Kidney (tissue), 14 donors: ENCODE measurements around the gene HPSE2. TPM values are rescaled to one million over a fixed set of nuclear protein-coding genes. Genes with fewer than 3 reads are reported as not detected.
"Not testable (repeated sequence)": the region's sequence is repeated elsewhere in the genome, so short reads cannot be mapped to it uniquely, and the experiment has no call there.

Source experiments
- DNase-seq, 5 donors: peaks; one replicate each; pipeline ENCODE4 v3.0.0-alpha.2; 2013 to 2020
- FAIRE-seq: peaks from 2 replicates; lab custom pipeline; 2012; peaks lifted over from hg19 to GRCh38; lab: Jason Lieb, UNC
- H3K27ac ChIP-seq, 2 donors: one replicate each; pipeline ENCODE4 v1.7.0; 2013; ENCODE audit warnings: low read depth in 2 of 2, low read length in 2 of 2, inconsistent platforms in 1 of 2
- H3K27me3 ChIP-seq: one replicate; pipeline ENCODE4 v1.7.1; 2013; ENCODE audit warnings: low read length, inconsistent platforms; ENCODE audit not compliant: control insufficient read depth, insufficient read depth
- H3K36me3 ChIP-seq, 3 donors: one replicate each; pipeline versions ENCODE4 v1.7.0 to v1.7.1; 2013; ENCODE audit warnings: low read length in 3 of 3, control low read depth in 1 of 3, inconsistent platforms in 1 of 3; ENCODE audit not compliant: insufficient read depth in 3 of 3, control insufficient read depth in 2 of 3
- H3K4me1 ChIP-seq, 3 donors: one replicate each; pipeline versions ENCODE4 v1.7.0 to v1.7.1; 2013; ENCODE audit warnings: low read length in 3 of 3, inconsistent platforms in 1 of 3, low read depth in 1 of 3; ENCODE audit not compliant: control insufficient read depth in 2 of 3, insufficient read depth in 2 of 3
- H3K4me3 ChIP-seq, 3 donors: one replicate each; pipeline versions ENCODE4 v1.7.0 to v1.8.1; 2013; ENCODE audit warnings: low read length in 3 of 3, control low read depth in 1 of 3, inconsistent platforms in 1 of 3
- H3K9ac ChIP-seq, 3 donors: one replicate each; pipeline versions ENCODE4 v1.7.0 to v1.7.1; 2013; ENCODE audit warnings: low read length in 3 of 3, control low read depth in 1 of 3, inconsistent platforms in 1 of 3
- H3K9me3 ChIP-seq, 3 donors: one replicate each; pipeline versions ENCODE4 v1.7.0 to v1.7.1; 2013; ENCODE audit warnings: low read length in 3 of 3, control low read depth in 1 of 3, inconsistent platforms in 1 of 3; ENCODE audit not compliant: control insufficient read depth in 2 of 3, insufficient read depth in 1 of 3
- intact Hi-C: fragments of 100-400 bp; cut with DNase I; formaldehyde crosslinking; loops from one replicate; pipeline ENCODE4 v1.11.1; 2022
- polyA plus RNA-seq: library from polyadenylated mRNA; stranded (reverse); fragments of 350-450 nt; fragmentation: Illumina TruSeq; extraction: RNeasy Lipid Tissue Mini Kit (QIAGEN cat#74804); gene quantifications from one replicate; pipeline ENCODE4 v1.2.3, GENCODE V29; 2014; ENCODE audit warnings: low read depth, low replicate concordance; ENCODE audit not compliant: insufficient read depth
- total RNA-seq: library from RNA; stranded (reverse); fragmentation: NEBNext Ultra II Directional; extraction: Animal tissue kit (Norgen Biotek cat#: 25700); gene quantifications from one replicate; pipeline ENCODE4 v1.2.1, GENCODE V29; 2021
- TF ChIP-seq, protein P1 (sequence below): IDR thresholded peaks from 3 replicates; pipeline ENCODE4 v1.5.1; 2012; ENCODE audit warnings: mild to moderate bottlenecking, moderate library complexity, borderline replicate concordance; ENCODE audit not compliant: insufficient read depth; ENCODE audit errors: extremely low read depth
- donor health status: control.
- donor health status: control.
- donor health status: control.
- donor health status: control.
- donor health status: control.
- donor health status: DM: yes; HTN: yes; CAD: no.
- donor health status: Normal renal cell carcinoma (clear cell type).

HPSE2 gene
- total and polyA plus RNA-seq, 2 donors from 2014 or later = 1.4 to 3.0 TPM

DNA sequence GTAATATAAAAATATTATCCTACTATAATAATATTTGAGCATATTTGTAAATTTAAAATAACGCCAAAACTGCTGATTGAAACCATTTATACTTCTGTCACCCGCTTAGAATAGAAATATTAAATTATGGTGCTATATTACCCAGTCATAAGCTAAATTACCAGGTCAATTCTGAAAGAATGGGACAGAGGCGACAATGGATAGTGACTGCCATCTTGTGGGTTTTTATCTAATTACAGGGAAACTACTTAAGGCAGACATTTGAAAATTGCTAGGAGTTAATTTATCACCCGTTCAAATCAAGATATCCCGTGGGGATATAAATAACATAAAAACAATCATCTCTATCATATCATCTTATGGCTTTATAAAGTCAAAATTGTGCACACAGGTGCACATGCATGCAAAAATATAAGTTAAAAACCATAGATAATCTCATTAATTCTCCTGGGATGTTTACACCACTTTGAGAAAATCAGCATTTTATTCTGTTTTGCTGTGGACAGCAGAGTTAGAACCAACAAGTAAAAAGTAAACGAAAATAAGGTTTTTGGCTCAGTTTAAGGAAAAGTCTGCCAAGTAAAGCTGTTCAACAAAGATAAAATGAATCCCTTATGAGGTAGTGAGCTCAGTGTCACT, 41.3 kb upstream of the HPSE2 start:
- intact Hi-C loops = no loop called here
- no peaks in the 10 kb centered on the region for H3K4me1 ChIP-seq
- FAIRE-seq (no peak), DNase-seq (no peak)
- H3K27ac ChIP-seq = no peak overlapping the region
- H3K27me3 ChIP-seq = no peaks in the 10 kb centered on the region
- no peaks in the 10 kb centered on the region for H3K36me3 ChIP-seq
- H3K9ac ChIP-seq = no peak overlapping the region
- H3K9me3 ChIP-seq = no peaks in the 10 kb centered on the region
- TF ChIP-seq, protein P1, sequence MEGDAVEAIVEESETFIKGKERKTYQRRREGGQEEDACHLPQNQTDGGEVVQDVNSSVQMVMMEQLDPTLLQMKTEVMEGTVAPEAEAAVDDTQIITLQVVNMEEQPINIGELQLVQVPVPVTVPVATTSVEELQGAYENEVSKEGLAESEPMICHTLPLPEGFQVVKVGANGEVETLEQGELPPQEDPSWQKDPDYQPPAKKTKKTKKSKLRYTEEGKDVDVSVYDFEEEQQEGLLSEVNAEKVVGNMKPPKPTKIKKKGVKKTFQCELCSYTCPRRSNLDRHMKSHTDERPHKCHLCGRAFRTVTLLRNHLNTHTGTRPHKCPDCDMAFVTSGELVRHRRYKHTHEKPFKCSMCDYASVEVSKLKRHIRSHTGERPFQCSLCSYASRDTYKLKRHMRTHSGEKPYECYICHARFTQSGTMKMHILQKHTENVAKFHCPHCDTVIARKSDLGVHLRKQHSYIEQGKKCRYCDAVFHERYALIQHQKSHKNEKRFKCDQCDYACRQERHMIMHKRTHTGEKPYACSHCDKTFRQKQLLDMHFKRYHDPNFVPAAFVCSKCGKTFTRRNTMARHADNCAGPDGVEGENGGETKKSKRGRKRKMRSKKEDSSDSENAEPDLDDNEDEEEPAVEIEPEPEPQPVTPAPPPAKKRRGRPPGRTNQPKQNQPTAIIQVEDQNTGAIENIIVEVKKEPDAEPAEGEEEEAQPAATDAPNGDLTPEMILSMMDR = no peak
- no peak overlapping the region for H3K4me3 ChIP-seq

DNA sequence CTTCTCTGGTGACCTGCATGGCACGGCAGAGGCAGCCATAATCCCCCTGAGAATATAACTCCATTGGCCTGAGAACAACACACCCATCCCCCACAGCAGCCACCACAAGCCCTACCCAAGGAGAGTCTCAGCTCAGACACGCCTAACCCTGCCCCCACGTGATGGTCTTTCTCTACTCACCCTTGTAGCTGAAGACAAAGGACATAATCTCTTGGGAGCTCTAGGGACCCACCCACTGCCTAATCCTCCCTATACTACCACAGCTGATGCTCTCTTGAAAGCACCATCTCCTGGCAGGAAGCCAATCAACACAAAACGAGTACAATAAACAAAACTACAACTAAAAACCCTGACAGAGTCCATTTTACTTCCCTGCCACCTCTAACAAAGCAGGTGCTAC, 30.7 kb upstream of the HPSE2 start:
- Histone ChIP-seq H3K9ac (no peak overlapping the region), H3K27me3 (no peaks in the 10 kb centered on the region), H3K4me3 (no peak overlapping the region), H3K9me3 (peaks cover 0 to 4% (median 0%) of the 10 kb centered on the region in 3 donors), H3K27ac (no peak overlapping the region), H3K36me3 (no peaks in the 10 kb centered on the region), H3K4me1 (no peaks in the 10 kb centered on the region)
- FAIRE-seq (no peak), DNase-seq (no peak)
- TF ChIP-seq, protein P1 = no peak
- intact Hi-C loops = no loop called here

DNA sequence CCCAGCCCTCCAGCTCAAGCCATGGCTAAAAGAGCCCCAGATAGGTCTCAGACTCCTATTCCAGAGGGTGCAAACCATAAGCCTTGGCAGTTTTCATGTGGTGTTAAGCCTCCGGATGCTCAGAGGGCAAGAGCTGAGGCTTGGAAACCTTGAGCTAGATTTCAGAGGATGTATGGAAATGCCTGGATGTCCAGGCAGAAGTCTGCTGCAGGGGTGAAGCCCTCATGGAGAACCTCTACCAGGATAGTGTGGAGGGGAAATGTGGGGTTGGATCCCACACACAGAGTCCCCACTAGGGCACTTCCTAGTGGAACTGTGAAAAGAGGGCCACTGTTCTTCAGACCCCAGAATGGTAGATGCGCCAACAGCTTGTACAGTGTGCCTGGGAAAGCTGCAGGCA, 13.2 kb upstream of the HPSE2 start:
- Histone ChIP-seq H3K36me3 (no peaks in the 10 kb centered on the region), H3K4me3 (no peak overlapping the region), H3K9me3 (peaks cover 0 to 7% (median 0%) of the 10 kb centered on the region in 3 donors), H3K9ac (no peak overlapping the region), H3K27ac (no peak overlapping the region), H3K27me3 (no peaks in the 10 kb centered on the region), H3K4me1 (no peaks in the 10 kb centered on the region)
- intact Hi-C loops = loop anchor here (5.0 kb wide), 1 partner anchor 782 kb away; no protein-coding TSS in a partner anchor
- TF ChIP-seq, protein P1 = no peak
- DNase-seq (no peak), FAIRE-seq (no peak)

DNA sequence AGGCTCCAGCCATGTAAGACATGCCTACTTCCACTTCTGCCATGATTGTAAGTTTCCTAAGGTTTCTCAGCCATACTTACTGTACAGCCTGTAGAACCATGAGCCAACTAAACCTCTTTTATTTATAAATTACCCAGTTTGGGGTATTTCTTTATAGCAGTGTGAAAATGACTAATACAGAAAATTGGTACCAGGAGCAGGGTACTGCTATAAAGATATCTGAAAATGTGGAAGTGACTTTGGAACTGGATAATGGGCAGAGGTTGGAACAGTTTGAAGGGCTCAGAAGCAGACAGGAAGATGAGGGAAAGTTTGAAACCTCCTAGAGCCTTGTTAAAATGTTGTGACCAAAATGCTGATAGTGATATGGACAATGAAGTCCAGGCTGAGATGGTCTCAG, 12.2 kb upstream of the HPSE2 start:
- H3K36me3 ChIP-seq, H3K27ac ChIP-seq, H3K27me3 ChIP-seq, FAIRE-seq, H3K4me3 ChIP-seq, H3K4me1 ChIP-seq, H3K9ac ChIP-seq, DNase-seq, H3K9me3 ChIP-seq: not testable (repeated sequence)
- intact Hi-C loops = loop anchor here (5.0 kb wide), 1 partner anchor 781 kb away; no protein-coding TSS in a partner anchor
